Measurements from ENCODE around the gene CHRNA4.

The CHRNA4 gene

DNA sequence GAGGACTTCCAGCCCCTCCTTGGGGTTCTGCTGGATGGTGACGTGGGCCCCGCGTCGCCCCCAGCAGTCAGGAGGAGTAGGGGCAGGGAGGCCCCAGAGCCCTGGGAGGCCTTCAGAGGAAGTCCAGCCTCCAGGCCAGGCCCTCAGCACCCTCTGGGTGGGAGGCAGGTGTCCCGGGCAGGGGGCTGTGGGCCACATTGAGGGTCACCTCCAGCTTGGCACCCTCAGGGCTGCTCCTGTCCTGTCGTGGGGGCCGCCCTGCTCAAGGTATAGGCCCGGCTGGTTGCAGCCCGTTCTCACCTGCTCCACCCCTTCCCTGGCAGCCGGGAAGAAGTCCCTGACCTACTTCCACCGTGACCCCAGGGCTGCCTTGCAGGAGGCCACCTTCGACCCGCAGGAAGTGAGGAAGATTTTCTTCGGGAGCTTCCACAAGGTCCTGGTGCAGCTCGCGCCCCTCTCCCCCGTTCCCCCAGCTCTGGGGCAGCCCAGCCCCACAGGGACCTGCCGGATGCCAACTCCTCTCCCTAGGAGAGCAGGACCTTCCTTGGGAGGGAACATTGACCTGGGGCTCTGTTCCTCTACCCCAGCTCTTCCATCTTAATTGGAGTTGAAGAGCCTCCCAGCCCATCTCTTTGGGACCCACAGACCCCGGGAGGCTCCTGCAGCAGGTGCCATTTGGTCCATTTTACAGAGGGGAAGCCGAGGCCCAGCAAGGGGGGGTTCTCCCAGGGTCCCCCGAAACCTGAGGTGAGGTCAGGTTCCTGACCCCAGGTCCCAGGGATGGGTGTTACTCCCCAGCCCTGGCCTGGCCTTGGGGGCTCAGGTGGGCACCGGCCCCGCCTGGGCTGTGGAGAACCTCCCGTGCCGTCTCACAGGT lies 41.7 kb downstream of the CHRNA4 start:
- no peaks in the 10 kb centered on the region for H3K36me3 ChIP-seq (ENCODE audit: control insufficient read depth, insufficient read depth, low read length)
- H3K27ac ChIP-seq (ENCODE audit: insufficient read depth, low read depth, low read length, poor library complexity, severe bottlenecking): no peak overlapping the region
- no peaks in the 10 kb centered on the region for H3K27me3 ChIP-seq (ENCODE audit: control insufficient read depth, insufficient read depth, low read length, poor library complexity, severe bottlenecking)
- no peak overlapping the region for H3K4me3 ChIP-seq (ENCODE audit: insufficient read depth, low read depth, low read length)
- no peaks in the 10 kb centered on the region for H3K9me3 ChIP-seq (ENCODE audit: control insufficient read depth, low read length)
- no peaks in the 10 kb centered on the region for H3K4me1 ChIP-seq (ENCODE audit: control insufficient read depth, insufficient read depth, low read length)
- WGBS, 2 experiments: 92 to 93% methylated on average over 25 of the region's 25 CpGs

DNA sequence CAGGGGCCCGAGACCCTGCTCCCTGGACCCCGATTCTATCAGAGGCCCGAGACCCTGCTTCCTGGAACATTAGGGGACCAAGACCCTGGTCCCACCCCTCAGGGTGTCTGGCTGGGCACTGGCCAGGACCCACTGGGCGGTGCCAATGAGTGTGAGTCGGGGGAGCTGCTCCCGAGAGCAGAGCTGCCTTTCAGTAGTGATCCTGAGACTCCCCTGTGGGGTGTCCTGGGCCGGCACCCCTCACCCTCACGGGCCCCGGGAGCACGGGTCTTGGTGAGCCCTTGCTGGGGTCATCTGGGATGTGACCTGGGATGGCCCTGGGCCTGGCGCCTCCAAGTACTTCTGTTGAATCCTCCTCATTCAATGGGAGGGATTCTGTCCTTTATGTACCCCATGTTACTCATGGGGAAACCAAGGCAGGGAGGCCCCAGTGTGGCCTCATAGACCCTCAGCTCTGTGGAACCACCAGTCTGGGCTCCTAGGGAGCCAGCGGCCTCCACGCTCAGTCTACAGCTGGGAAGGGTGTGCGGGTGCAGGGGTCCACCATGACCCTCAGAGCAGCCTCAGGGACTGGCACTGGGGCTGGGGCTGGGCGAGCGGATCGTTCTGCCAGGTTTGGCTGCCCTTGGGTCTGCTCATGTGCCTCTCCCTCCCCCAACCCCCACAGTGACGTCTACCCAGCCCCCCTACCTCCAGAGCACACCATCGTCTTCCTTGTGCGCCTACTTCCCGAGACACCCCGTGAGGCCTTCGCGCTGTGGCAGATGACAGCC lies 42.6 kb downstream of the CHRNA4 start:
- H3K27me3 ChIP-seq (ENCODE audit: control insufficient read depth, insufficient read depth, low read length, poor library complexity, severe bottlenecking): no peaks in the 10 kb centered on the region
- H3K9me3 ChIP-seq (ENCODE audit: control insufficient read depth, low read length): no peaks in the 10 kb centered on the region
- WGBS, 2 experiments: 91 to 94% methylated on average over 24 of the region's 24 CpGs
- H3K27ac ChIP-seq (ENCODE audit: insufficient read depth, low read depth, low read length, poor library complexity, severe bottlenecking): no peak overlapping the region
- H3K36me3 ChIP-seq (ENCODE audit: control insufficient read depth, insufficient read depth, low read length): no peaks in the 10 kb centered on the region
- H3K4me1 ChIP-seq (ENCODE audit: control insufficient read depth, insufficient read depth, low read length): no peaks in the 10 kb centered on the region
- no peak overlapping the region for H3K4me3 ChIP-seq (ENCODE audit: insufficient read depth, low read depth, low read length)

GRCh38 chr20:63317601-63318291 lies 43.4 kb downstream of the CHRNA4 start:
- WGBS, 2 experiments: 87 to 88% methylated on average over 18 of the region's 18 CpGs
- H3K27ac ChIP-seq (ENCODE audit: insufficient read depth, low read depth, low read length, poor library complexity, severe bottlenecking): no peak overlapping the region
- no peaks in the 10 kb centered on the region for H3K27me3 ChIP-seq (ENCODE audit: control insufficient read depth, insufficient read depth, low read length, poor library complexity, severe bottlenecking)

GRCh38 chr20:63317061-63317460 lies 44.1 kb downstream of the CHRNA4 start:
- Histone ChIP-seq H3K4me1 (ENCODE audit: control insufficient read depth, insufficient read depth, low read length) (no peaks in the 10 kb centered on the region), H3K27ac (ENCODE audit: insufficient read depth, low read depth, low read length, poor library complexity, severe bottlenecking) (no peak overlapping the region), H3K4me3 (ENCODE audit: insufficient read depth, low read depth, low read length) (no peak overlapping the region), H3K36me3 (ENCODE audit: control insufficient read depth, insufficient read depth, low read length) (no peaks in the 10 kb centered on the region), H3K9me3 (ENCODE audit: control insufficient read depth, low read length) (no peaks in the 10 kb centered on the region), H3K27me3 (ENCODE audit: control insufficient read depth, insufficient read depth, low read length, poor library complexity, severe bottlenecking) (no peaks in the 10 kb centered on the region)
- whole genome bisulfite sequencing, 2 experiments: 83 to 85% methylated on average over 5 of the region's 6 CpGs

More at GRCh38 chr20:63317601-63318291, 43.4 kb downstream of the CHRNA4 start:
- H3K4me1 ChIP-seq (ENCODE audit: control insufficient read depth, insufficient read depth, low read length): no peaks in the 10 kb centered on the region
- no peaks in the 10 kb centered on the region for H3K9me3 ChIP-seq (ENCODE audit: control insufficient read depth, low read length)
- H3K4me3 ChIP-seq (ENCODE audit: insufficient read depth, low read depth, low read length): no peak overlapping the region
- no peaks in the 10 kb centered on the region for H3K36me3 ChIP-seq (ENCODE audit: control insufficient read depth, insufficient read depth, low read length)

DNA sequence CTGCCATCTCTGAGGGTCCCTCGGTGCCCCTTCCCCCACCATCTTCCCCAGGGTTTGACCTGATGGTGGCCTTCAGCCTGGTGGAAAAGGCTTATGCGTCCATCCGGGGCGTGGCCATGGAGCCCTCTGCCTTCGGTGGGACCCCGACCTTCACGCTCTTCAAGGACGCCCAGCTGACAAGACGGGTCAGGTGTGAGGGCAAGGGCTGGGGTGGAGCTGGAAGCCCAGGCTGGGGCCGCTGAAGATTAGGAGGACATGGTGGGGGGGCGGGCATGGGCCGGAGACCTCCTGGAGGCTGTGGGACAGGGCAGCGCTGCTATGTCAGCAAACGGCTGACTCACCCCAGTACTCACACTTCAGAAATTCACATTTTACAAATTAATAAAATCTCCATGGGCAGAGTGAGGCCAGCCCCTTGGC lies 44.6 kb downstream of the CHRNA4 start:
- WGBS, 2 experiments: 89 to 90% methylated on average over 14 of the region's 14 CpGs
- no peaks in the 10 kb centered on the region for H3K4me1 ChIP-seq (ENCODE audit: control insufficient read depth, insufficient read depth, low read length)
- no peaks in the 10 kb centered on the region for H3K36me3 ChIP-seq (ENCODE audit: control insufficient read depth, insufficient read depth, low read length)
- H3K27ac ChIP-seq (ENCODE audit: insufficient read depth, low read depth, low read length, poor library complexity, severe bottlenecking): no peak overlapping the region
- H3K27me3 ChIP-seq (ENCODE audit: control insufficient read depth, insufficient read depth, low read length, poor library complexity, severe bottlenecking): no peaks in the 10 kb centered on the region
- no peak overlapping the region for H3K4me3 ChIP-seq (ENCODE audit: insufficient read depth, low read depth, low read length)
- H3K9me3 ChIP-seq (ENCODE audit: control insufficient read depth, low read length): no peaks in the 10 kb centered on the region

GRCh38 chr20:63315731-63316491 lies 45.2 kb downstream of the CHRNA4 start:
- no peak overlapping the region for H3K4me3 ChIP-seq (ENCODE audit: insufficient read depth, low read depth, low read length)
- no peaks in the 10 kb centered on the region for H3K9me3 ChIP-seq (ENCODE audit: control insufficient read depth, low read length)
- H3K27ac ChIP-seq (ENCODE audit: insufficient read depth, low read depth, low read length, poor library complexity, severe bottlenecking): no peak overlapping the region
- H3K4me1 ChIP-seq (ENCODE audit: control insufficient read depth, insufficient read depth, low read length): no peaks in the 10 kb centered on the region
- H3K27me3 ChIP-seq (ENCODE audit: control insufficient read depth, insufficient read depth, low read length, poor library complexity, severe bottlenecking): no peaks in the 10 kb centered on the region
- WGBS, 2 experiments: 89 to 91% methylated on average over 31 of the region's 31 CpGs
- no peaks in the 10 kb centered on the region for H3K36me3 ChIP-seq (ENCODE audit: control insufficient read depth, insufficient read depth, low read length)

- H3K4me1 ChIP-seq (ENCODE audit: control insufficient read depth, insufficient read depth, low read length): no peaks in the 10 kb centered on the region
- no peaks in the 10 kb centered on the region for H3K9me3 ChIP-seq (ENCODE audit: control insufficient read depth, low read length)
- H3K27me3 ChIP-seq (ENCODE audit: control insufficient read depth, insufficient read depth, low read length, poor library complexity, severe bottlenecking): no peaks in the 10 kb centered on the region
- 76 to 79% methylated on average over 15 of the region's 15 CpGs for WGBS, 2 experiments
- no peak overlapping the region for H3K4me3 ChIP-seq (ENCODE audit: insufficient read depth, low read depth, low read length)
- H3K36me3 ChIP-seq (ENCODE audit: control insufficient read depth, insufficient read depth, low read length): no peaks in the 10 kb centered on the region
- no peak overlapping the region for H3K27ac ChIP-seq (ENCODE audit: insufficient read depth, low read depth, low read length, poor library complexity, severe bottlenecking)
These were observed 45.9 kb downstream of the CHRNA4 start for GRCh38 chr20:63315240-63315689.

DNA sequence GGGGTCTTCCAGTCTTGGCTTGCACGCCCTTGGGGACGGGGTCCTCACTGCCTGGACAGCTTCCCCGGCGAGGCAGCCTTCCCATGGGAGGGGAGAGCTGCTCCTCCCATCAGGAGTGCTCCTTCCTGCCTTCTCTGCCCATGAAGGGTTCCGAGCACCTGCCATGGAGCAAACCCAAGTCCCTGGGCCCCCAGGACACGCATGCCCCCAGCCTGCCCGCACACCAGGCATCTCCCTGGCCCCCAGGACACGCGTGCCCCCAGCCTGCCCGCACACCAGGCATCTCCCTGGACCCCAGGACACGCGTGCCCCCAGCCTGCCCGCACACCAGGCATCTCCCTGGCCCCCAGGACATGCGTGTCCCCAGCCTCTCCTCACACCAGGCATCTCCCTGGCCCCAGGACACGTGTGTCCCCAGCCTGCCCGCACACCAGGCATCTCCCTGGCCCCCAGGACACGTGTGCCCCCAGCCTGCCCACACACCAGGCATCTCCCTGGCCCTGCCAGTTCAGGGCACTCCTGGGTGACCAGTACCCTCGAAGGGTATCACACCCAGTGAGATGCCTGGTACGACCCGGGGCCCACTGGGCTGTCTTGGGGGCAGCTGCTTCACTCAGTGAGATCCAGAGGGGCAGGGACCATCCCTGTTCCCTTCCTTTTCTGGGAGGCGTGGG lies 46.4 kb downstream of the CHRNA4 start:
- H3K4me1 ChIP-seq (ENCODE audit: control insufficient read depth, insufficient read depth, low read length): no peaks in the 10 kb centered on the region
- no peaks in the 10 kb centered on the region for H3K27me3 ChIP-seq (ENCODE audit: control insufficient read depth, insufficient read depth, low read length, poor library complexity, severe bottlenecking)
- H3K27ac ChIP-seq (ENCODE audit: insufficient read depth, low read depth, low read length, poor library complexity, severe bottlenecking): no peak overlapping the region
- 88 to 89% methylated on average over 21 of the region's 21 CpGs for WGBS, 2 experiments
- no peak overlapping the region for H3K4me3 ChIP-seq (ENCODE audit: insufficient read depth, low read depth, low read length)
- H3K36me3 ChIP-seq (ENCODE audit: control insufficient read depth, insufficient read depth, low read length): no peaks in the 10 kb centered on the region
- no peaks in the 10 kb centered on the region for H3K9me3 ChIP-seq (ENCODE audit: control insufficient read depth, low read length)

DNA sequence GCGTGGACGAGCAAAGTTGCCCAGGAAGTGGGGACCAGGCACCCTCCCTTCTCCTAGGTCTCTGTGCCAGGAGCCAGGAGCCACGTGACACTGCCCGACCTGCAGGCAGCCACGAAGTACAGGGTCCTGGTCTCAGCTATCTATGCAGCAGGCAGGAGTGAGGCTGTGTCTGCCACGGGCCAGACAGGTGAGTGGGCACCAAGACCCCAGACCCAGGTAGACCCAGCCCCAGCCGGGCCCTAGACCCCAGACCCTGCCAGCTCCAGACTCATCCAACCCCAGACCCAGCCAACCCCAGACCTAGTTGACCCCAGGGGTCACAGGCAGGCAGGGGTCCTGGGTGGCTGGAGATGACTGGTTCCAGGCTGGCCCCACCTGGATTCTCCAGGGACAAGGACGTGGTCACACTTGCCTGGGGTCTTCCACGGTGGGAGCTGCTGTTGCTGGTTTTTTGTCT lies 47.1 kb downstream of the CHRNA4 start:
- H3K36me3 ChIP-seq (ENCODE audit: control insufficient read depth, insufficient read depth, low read length): no peaks in the 10 kb centered on the region
- no peak overlapping the region for H3K4me3 ChIP-seq (ENCODE audit: insufficient read depth, low read depth, low read length)
- H3K4me1 ChIP-seq (ENCODE audit: control insufficient read depth, insufficient read depth, low read length): no peaks in the 10 kb centered on the region
- 90 to 92% methylated on average over 9 of the region's 9 CpGs for WGBS, 2 experiments
- H3K9me3 ChIP-seq (ENCODE audit: control insufficient read depth, low read length): no peaks in the 10 kb centered on the region
- no peaks in the 10 kb centered on the region for H3K27me3 ChIP-seq (ENCODE audit: control insufficient read depth, insufficient read depth, low read length, poor library complexity, severe bottlenecking)
- H3K27ac ChIP-seq (ENCODE audit: insufficient read depth, low read depth, low read length, poor library complexity, severe bottlenecking): no peak overlapping the region

Measured in ectodermal cell (in vitro differentiated cells).